HL-60 (cell line): ENCODE data around the gene HSPA12B.

Experiments
- CTCF ChIP-seq: IDR thresholded peaks from one replicate; pipeline ENCODE4 v1.5.1; 2011; ENCODE audit warnings: low read length, control low read depth, inconsistent platforms; ENCODE audit not compliant: insufficient read depth
- REST ChIP-seq: IDR thresholded peaks from 2 replicates; pipeline ENCODE4 v1.6.1; 2012; ENCODE audit warnings: low read depth; ENCODE audit not compliant: insufficient replicate concordance
- SPI1 ChIP-seq: IDR thresholded peaks from 2 replicates; pipeline ENCODE4 v1.6.1; 2012; ENCODE audit warnings: low read depth, mild to moderate bottlenecking, borderline replicate concordance

GRCh38 chr20:3801299-3801698 is 68.8 kb downstream of the HSPA12B start:
- no peak for TF ChIP-seq CTCF
- TF ChIP-seq SPI1: no peak
- TF ChIP-seq REST: no peak
